GM12891 (cell line): Measurements from ENCODE around the gene TBC1D13.

Experiments used
- PAX5 ChIP-seq: IDR thresholded peaks from 2 replicates; pipeline ENCODE4 v1.6.1; 2011; ENCODE audit warnings: low read length, moderate library complexity, mild to moderate bottlenecking; ENCODE audit not compliant: insufficient read depth, severe bottlenecking
- POLR2A ChIP-seq: IDR thresholded peaks from 2 replicates; pipeline ENCODE4 v1.6.1; 2011; ENCODE audit warnings: low read depth, low read length, control low read depth
- POLR2AphosphoS5 ChIP-seq: IDR thresholded peaks from 2 replicates; pipeline ENCODE4 v1.6.1; 2011; ENCODE audit warnings: low read depth, low read length, control low read depth
- POU2F2 ChIP-seq: IDR thresholded peaks from 2 replicates; pipeline ENCODE4 v1.6.1; 2011; ENCODE audit warnings: low read depth, mild to moderate bottlenecking, control low read depth, low read length, moderate library complexity
- TAF1 ChIP-seq: IDR thresholded peaks from 2 replicates; pipeline ENCODE4 v1.6.1; 2011; ENCODE audit warnings: low read depth, low read length, control low read depth

- TF ChIP-seq POLR2AphosphoS5 (no peak), POLR2A (no peak), TAF1 (no peak), PAX5 (no peak), POU2F2 (no peak)
These were observed 22.7 kb upstream of the TBC1D13 start for GRCh38 chr9:128764361-128764760.
